ENCODE results near the gene CMTM4.

CMTM4 gene

DNA sequence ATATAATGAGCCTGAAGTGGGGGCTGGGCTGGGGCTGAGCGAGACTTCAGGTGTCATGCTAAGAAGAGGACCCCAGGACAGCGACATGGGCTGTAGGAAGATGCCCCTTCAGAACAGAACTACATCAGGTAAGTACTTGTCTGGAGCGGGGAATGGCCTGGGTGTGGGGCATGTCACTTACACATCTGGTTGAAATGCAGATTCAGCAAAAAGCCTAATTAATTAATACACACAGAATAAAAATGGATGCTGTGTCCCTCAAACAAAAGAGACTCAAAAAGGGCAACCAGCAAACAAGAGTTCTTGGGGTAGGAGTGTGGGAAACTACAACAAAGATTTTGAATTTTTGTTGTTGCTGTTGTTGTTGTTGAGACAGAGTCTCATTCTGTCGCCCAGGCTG is 105.5 kb downstream of the CMTM4 start:
- TF ChIP-seq, protein P1, sequence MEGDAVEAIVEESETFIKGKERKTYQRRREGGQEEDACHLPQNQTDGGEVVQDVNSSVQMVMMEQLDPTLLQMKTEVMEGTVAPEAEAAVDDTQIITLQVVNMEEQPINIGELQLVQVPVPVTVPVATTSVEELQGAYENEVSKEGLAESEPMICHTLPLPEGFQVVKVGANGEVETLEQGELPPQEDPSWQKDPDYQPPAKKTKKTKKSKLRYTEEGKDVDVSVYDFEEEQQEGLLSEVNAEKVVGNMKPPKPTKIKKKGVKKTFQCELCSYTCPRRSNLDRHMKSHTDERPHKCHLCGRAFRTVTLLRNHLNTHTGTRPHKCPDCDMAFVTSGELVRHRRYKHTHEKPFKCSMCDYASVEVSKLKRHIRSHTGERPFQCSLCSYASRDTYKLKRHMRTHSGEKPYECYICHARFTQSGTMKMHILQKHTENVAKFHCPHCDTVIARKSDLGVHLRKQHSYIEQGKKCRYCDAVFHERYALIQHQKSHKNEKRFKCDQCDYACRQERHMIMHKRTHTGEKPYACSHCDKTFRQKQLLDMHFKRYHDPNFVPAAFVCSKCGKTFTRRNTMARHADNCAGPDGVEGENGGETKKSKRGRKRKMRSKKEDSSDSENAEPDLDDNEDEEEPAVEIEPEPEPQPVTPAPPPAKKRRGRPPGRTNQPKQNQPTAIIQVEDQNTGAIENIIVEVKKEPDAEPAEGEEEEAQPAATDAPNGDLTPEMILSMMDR (conservative IDR thresholded peaks at IDR 0.05) = no peak
- TF ChIP-seq ZFX (IDR thresholded peaks at IDR 0.05) = no peak

DNA sequence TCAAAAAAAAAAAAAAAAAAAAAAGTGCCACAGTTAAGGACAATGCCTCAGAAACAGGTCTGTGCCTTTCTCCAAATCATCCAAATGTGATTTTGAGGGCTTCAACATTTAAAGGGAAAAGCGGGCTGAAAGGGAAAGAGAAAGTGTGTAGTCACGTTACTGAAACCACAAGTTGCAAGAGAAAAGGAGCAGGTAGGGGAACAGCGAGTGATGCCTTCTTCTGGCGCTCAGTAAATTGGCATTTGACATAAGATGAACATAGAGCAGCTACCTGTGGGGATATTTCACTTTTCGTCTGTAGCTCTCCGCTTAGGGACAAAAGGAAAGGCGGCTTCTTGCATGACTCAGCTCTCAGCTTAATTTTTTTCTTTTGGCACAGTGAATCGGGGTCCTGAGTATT is 106.2 kb downstream of the CMTM4 start:
- TF ChIP-seq, protein P1 (conservative IDR thresholded peaks at IDR 0.05) = no peak
- TF ChIP-seq ZFX (IDR thresholded peaks at IDR 0.05) = no peak
- H3K27ac ChIP-seq = no peak overlapping the region

More for the DNA sequence above, 105.5 kb downstream of the CMTM4 start:
- no peak overlapping the region for H3K27ac ChIP-seq

DNA sequence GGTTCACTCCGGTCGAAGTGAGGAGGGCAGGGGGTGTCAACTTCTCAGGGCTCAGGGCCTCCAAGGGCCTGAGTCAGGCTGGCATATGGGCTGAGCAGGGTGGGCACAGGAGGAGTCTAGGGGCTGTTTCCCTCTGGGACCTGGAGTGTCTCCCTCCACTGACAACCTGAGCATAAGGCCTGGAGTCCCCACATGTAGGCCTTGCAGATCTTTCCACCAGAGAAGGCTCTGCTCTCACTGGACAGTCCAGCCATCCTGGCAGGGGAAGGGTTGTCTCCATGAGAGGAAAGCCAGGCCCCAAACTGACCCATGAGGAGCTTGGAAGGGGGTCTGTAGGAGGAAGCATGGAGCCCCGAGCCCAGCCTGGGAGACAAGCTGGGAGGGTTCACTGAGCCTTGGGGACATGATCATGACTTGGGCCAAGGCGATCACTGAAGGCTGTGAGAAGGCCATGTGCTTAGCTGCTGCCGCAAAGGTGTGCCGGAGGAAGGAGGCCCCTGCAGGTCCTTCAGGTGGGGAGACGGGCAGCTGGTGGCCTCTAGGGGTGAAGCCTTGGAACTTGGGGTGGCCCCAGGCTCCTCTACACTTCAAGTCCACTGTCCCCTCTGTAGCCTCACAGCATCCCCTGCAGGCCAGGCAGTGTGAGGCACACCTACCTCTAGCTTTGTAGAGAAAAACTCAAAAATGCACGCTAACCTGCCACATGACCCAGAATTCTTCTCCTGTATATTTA is 107.4 kb downstream of the CMTM4 start:
- H3K27ac ChIP-seq = no peak overlapping the region

DNA sequence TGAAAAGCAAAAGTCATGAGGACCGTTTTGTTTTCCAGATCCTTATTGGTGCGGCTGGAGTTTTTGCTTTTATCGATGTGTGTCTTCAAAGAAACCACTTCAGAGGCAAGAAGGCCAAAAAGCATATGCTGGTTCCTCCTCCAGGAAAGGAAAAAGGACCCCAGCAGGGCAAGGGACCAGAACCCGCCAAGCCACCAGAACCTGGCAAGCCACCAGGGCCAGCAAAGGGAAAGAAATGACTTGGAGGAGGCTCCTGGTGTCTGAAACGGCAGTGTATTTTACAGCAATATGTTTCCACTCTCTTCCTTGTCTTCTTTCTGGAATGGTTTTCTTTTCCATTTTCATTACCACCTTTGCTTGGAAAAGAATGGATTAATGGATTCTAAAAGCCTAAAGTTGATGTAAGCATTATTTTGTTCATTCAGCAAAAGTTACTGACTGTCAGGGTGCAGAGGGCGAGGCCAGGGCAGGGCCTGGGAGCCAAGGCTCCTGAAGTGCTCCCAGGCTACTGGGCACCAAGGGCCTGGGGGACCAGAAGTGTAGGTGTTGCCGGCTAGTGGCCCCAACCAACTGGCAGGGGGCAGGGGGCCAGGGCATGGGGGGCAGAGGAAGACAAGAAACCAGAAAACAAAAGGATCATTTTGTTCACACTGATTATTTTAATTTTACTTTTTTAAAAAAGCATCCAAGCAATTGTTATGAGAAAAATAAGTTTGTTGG is 108.5 kb downstream of the CMTM4 start:
- H3K27ac ChIP-seq = no peak overlapping the region
- TF ChIP-seq ZFX (IDR thresholded peaks at IDR 0.05) = no peak
- TF ChIP-seq, protein P1 (conservative IDR thresholded peaks at IDR 0.05) = no peak

More for the DNA sequence above, 107.4 kb downstream of the CMTM4 start:
- TF ChIP-seq, protein P1 (conservative IDR thresholded peaks at IDR 0.05) = no peak; the same call in 1 of the 2 replicates
- TF ChIP-seq ZFX (IDR thresholded peaks at IDR 0.05) = no peak

DNA sequence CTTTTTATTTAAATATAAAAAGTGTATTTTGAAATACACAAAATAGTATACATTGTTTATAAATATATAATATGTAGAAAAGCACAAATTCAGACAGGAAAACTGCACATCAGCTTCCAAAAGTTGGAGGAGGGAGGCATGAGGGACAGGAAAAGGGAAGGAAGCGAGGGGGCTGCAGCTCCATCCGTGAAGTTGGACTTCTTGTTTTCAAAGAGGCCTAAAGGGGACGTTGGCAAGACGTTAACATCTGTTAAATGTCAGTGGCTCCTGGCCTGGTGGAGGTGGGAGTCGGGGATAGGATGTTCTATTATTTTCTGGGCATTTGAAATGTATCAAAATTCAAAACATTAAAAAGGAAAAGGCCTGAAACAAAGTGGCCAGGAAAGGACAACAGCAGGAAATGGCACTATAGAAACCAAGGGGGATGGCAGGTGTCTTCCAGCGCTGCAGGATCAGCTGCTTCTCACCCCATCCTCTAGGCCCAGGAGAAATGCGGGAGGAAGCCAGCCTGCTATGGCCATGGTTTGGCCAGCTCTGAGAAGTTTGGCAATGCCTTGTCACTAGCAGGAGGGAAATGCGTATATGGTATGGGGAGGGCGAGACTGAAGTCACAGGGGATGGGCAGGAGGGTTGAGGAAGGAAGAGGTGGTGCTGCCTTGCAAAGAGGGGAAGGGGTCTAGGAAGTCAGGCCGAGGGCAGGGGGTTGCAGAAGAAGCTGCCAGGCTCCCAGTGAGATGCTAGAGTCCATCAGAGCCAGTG is 110.9 kb downstream of the CMTM4 start:
- no peak overlapping the region for H3K27ac ChIP-seq
- no peak for TF ChIP-seq ZFX (IDR thresholded peaks at IDR 0.05)
- TF ChIP-seq, protein P1 (conservative IDR thresholded peaks at IDR 0.05) = no peak

DNA sequence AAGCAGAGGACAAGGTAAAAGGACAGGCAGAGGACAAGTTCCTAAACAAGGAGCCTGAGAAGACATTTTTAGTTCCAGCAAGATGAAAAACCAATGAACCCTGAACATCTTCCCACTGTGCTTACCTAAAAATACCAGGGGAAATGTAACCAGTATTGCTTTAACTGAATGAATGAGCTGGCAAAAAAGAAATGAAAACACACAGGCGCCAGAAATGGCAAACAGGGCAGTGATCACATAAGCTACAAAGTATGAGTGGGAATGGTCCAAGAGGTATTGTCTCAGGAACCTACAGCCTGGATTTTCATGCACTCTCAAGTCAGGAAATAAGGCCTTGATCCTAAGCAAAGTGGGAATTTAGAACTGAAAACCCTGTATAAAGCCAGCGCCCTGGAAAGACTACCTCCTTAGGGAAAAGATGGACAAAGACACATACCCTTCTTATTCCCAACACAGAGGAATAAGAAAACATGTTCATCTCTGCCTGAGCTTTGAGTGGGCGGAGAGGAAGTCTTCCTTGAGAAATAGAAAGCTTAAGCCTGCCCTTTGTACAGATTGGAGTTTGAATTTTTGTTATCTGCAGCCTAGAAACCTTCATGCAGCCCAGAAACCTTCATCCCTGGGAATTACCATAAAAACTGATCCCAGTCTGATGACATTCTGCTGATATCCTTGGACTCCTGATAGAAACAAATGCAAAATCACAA is 115.1 kb downstream of the CMTM4 start:
- TF ChIP-seq, protein P1 (conservative IDR thresholded peaks at IDR 0.05) = no peak
- no peak for TF ChIP-seq ZFX (IDR thresholded peaks at IDR 0.05)
- no peak overlapping the region; the same call in 1 of the 2 replicates for H3K27ac ChIP-seq
